ENCODE results near the gene ACTR3C.
"Not testable (repeated sequence)": the region's sequence is repeated elsewhere in the genome, so short reads cannot be mapped to it uniquely, and the experiment has no call there.

DNA sequence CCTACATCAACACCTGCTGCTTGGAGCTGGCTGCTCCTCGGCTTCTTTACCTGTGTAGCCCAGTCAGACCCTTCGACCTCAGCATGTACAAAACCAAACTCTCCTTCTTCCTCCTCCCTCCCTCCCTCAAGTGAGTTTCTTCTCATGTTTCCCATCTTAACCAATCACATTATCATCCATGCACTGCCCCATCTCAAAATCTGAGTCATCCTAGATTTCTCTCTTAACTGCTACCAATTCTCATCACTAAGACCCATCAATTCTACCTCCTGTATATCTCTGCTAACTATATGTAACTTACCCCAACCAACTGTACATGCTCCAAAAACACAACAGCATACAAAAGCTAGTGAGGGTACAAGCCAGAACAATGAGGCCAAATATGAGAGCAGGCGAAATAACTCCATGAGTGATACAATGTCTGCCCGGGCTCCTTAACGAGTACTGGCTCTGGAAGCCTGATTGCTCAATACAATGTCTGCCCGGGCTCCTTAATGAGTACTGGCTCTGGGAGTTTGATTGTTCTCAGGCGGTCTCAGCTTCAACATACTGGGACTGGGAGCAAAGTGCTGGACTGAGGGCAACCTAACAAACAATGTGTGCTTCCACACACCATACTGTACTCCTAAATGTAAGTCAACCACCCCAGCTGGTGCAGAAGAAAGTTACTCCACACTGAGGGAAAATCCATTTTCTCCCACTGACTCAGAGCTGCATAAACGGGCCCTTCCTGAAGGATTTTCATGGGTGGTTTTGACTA is 18.7 kb downstream of the ACTR3C start:
- TF ChIP-seq, protein P1, sequence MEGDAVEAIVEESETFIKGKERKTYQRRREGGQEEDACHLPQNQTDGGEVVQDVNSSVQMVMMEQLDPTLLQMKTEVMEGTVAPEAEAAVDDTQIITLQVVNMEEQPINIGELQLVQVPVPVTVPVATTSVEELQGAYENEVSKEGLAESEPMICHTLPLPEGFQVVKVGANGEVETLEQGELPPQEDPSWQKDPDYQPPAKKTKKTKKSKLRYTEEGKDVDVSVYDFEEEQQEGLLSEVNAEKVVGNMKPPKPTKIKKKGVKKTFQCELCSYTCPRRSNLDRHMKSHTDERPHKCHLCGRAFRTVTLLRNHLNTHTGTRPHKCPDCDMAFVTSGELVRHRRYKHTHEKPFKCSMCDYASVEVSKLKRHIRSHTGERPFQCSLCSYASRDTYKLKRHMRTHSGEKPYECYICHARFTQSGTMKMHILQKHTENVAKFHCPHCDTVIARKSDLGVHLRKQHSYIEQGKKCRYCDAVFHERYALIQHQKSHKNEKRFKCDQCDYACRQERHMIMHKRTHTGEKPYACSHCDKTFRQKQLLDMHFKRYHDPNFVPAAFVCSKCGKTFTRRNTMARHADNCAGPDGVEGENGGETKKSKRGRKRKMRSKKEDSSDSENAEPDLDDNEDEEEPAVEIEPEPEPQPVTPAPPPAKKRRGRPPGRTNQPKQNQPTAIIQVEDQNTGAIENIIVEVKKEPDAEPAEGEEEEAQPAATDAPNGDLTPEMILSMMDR (conservative IDR thresholded peaks at IDR 0.05; ENCODE audit: low read depth, low read length) = not testable (repeated sequence)
- not testable (repeated sequence) for TF ChIP-seq EZH2 (IDR thresholded peaks at IDR 0.05; ENCODE audit: borderline replicate concordance, low read depth, low read length, poor library complexity, severe bottlenecking)
